GM12878 (cell line): ENCODE measurements around the gene ZNF281. TPM values are rescaled to one million over a fixed set of nuclear protein-coding genes. Genes with fewer than 3 reads are reported as not detected.

Experiments used
- ATAC-seq: fragments of 200-7000 bp; cut with Tn5 transposase; 3 replicates; pipeline ENCODE4 v1.9.1; 2020; ENCODE audit warnings: mild to moderate bottlenecking, moderate library complexity
- BruUV-seq: library from RNA; stranded (reverse); fragments of 400-500 nt; replicated peaks from 2 replicates; lab custom pipeline; 2021; lab: Mats Ljungman, UMichigan
- CTCF ChIA-PET: fragments of 300-600 bp; sonication (Branson Sonifier 250); formaldehyde crosslinking; extraction: SDS; loops from one replicate; lab custom pipeline; 2021; ENCODE audit warnings: inconsistent platforms; lab: Yijun Ruan, JAX
- POLR2A ChIA-PET: fragments of 350-600 bp; formaldehyde crosslinking; extraction: SDS; loops from one replicate; lab custom pipeline; 2021; ENCODE audit warnings: inconsistent platforms; lab: Charles Lee
- RAD21 ChIA-PET: fragments of 300-600 bp; sonication (Branson Sonifier 250); formaldehyde crosslinking; loops from one replicate; lab custom pipeline; 2023; ENCODE audit warnings: antibody characterized with exemption; ENCODE audit not compliant: unreplicated experiment; lab: Charles Lee
- SMC1A ChIA-PET: fragments of 300-600 bp; sonication (Branson Sonifier 250); formaldehyde crosslinking; loops from one replicate; lab custom pipeline; 2023; ENCODE audit not compliant: unreplicated experiment, uncharacterized antibody; lab: Charles Lee
- DNase-seq: peaks from one replicate; pipeline ENCODE4 v3.0.0-alpha.2; 2011; ENCODE audit warnings: low read depth, low spot score
- FAIRE-seq: peaks from 3 replicates; lab custom pipeline; 2011; peaks lifted over from hg19 to GRCh38; lab: Jason Lieb, UNC
- H2AFZ ChIP-seq: 2 replicates; pipeline ENCODE4 v1.6.0; 2011; ENCODE audit warnings: low read depth, low read length, control low read depth; ENCODE audit not compliant: control insufficient read depth
- H3K27ac ChIP-seq: 2 replicates; pipeline ENCODE4 v1.5.1; 2011; ENCODE audit warnings: control low read depth; ENCODE audit not compliant: control insufficient read depth, insufficient read depth
- H3K27me3 ChIP-seq, 2 experiments: replicated peaks in 1 of 2; 2 replicates each; pipeline versions ENCODE4 v1.6.0 to v1.6.1; 2011; ENCODE audit warnings: low read length in 1 of 2; ENCODE audit not compliant: control insufficient read depth in 2 of 2, insufficient read depth in 2 of 2
- H3K36me3 ChIP-seq, 2 experiments: 2 replicates each; pipeline ENCODE4 v1.5.1; 2011; ENCODE audit warnings: low read length in 1 of 2; ENCODE audit not compliant: control insufficient read depth in 2 of 2, insufficient read depth in 2 of 2
- H3K4me1 ChIP-seq: 2 replicates; pipeline ENCODE4 v1.6.1; 2011; ENCODE audit warnings: mild to moderate bottlenecking, low read length, moderate library complexity, mixed read lengths; ENCODE audit not compliant: control insufficient read depth, insufficient read depth
- H3K4me2 ChIP-seq: 2 replicates; pipeline ENCODE4 v1.6.0; 2011; ENCODE audit warnings: control low read depth; ENCODE audit not compliant: control insufficient read depth, insufficient read depth
- H3K4me3 ChIP-seq: fragments of 200-600 bp; sonication (generic); 2 replicates; pipeline ENCODE4 v1.5.1; 2016
- H3K79me2 ChIP-seq: 2 replicates; pipeline ENCODE4 v1.6.0; 2011; ENCODE audit warnings: low read length; ENCODE audit not compliant: control insufficient read depth, insufficient read depth
- H3K9ac ChIP-seq: 2 replicates; pipeline ENCODE4 v1.8.0; 2011; ENCODE audit warnings: low read length, control low read depth, mixed read lengths; ENCODE audit not compliant: control insufficient read depth, insufficient read depth
- H3K9me3 ChIP-seq: replicated peaks from 3 replicates; pipeline ENCODE4 v1.5.1; 2011; ENCODE audit warnings: mild to moderate bottlenecking, low read length; ENCODE audit not compliant: control insufficient read depth, insufficient read depth
- H4K20me1 ChIP-seq: 2 replicates; pipeline ENCODE4 v1.6.0; 2011; ENCODE audit not compliant: control insufficient read depth, insufficient read depth
- BCL11A ChIP-seq: IDR thresholded peaks from 2 replicates; pipeline ENCODE4 v1.6.1; 2011; ENCODE audit warnings: low read depth, low read length
- EZH2 ChIP-seq: IDR thresholded peaks from 2 replicates; pipeline ENCODE4 v1.6.1; 2012; ENCODE audit warnings: low read depth, mild to moderate bottlenecking, control low read depth, inconsistent platforms, low read length, borderline replicate concordance; ENCODE audit not compliant: control insufficient read depth
- FOXM1 ChIP-seq: IDR thresholded peaks from 2 replicates; pipeline ENCODE4 v1.6.1; 2012; ENCODE audit warnings: low read depth, mild to moderate bottlenecking, inconsistent platforms, low read length, moderate library complexity
- SMC3 ChIP-seq: IDR thresholded peaks from 2 replicates; pipeline ENCODE4 v1.6.1; 2011; ENCODE audit warnings: low read length, improper control_type of control experiment, borderline replicate concordance
- TCF3 ChIP-seq: IDR thresholded peaks from 2 replicates; pipeline ENCODE4 v1.6.1; 2012; ENCODE audit warnings: low read depth, mild to moderate bottlenecking, low read length, borderline replicate concordance; ENCODE audit not compliant: insufficient read depth
- WGBS: methylation state at CpG from one replicate; pipeline ENCODE4 v1.1.6; 2016; ENCODE audit warnings: low lambda C conversion rate; ENCODE audit not compliant: insufficient replicate concordance, insufficient coverage; ENCODE audit errors: missing lambda C conversion rate; 5-methylcytosine and 5-hydroxymethylcytosine counted together
- in situ Hi-C: fragments of 300-500 bp; cut with MboI; formaldehyde crosslinking; loops from 9 replicates; pipeline ENCODE4 v1.14.3; 2018; ENCODE audit warnings: mixed read lengths
- intact Hi-C: fragments of 100-400 bp; cut with micrococcal nuclease; formaldehyde crosslinking; loops from one replicate; pipeline ENCODE4 v1.14.2; 2022; ENCODE audit not compliant: unreplicated experiment
- polyA plus RNA-seq, 11 experiments: library from polyadenylated mRNA; depleted of rRNA in 4 of 11; unstranded in 6 of 11; stranded (reverse) in 5 of 11; fragments of >200 nt; fragmentation: Nextera tagmentation in 4 of 11; fragmentation: Illumina TruSeq in 1 of 11; extraction: Ambion mirVana in 4 of 11; extraction: Trizol in 1 of 11; gene quantifications; 1 replicate in 1 of 11; 2 replicates in 10 of 11; pipeline versions ENCODE4 v1.2.1 to v1.2.3, GENCODE V29; 2011 to 2016; ENCODE audit warnings: inconsistent platforms in 2 of 11, missing spikeins in 2 of 11, low read depth in 1 of 11
- total RNA-seq, 4 experiments: library from RNA; depleted of rRNA in 3 of 4; stranded (reverse); fragments of >200 nt in 3 of 4; fragmentation: Illumina TruSeq in 1 of 4; extraction: Trizol in 1 of 4; gene quantifications; 2 replicates each; pipeline versions ENCODE4 v1.2.1 to v1.2.3, GENCODE V29; 2013 to 2021
- TF ChIP-seq, protein P1 (sequence below), 3 experiments: IDR thresholded peaks in 2 of 3; conservative IDR thresholded peaks in 1 of 3; 2 replicates each; pipeline ENCODE4 v1.5.1; 2011; ENCODE audit warnings: low read depth in 3 of 3, low read length in 3 of 3, mild to moderate bottlenecking in 3 of 3, control low read depth in 2 of 3, moderate library complexity in 2 of 3, inconsistent platforms in 1 of 3, mixed read lengths in 1 of 3; ENCODE audit not compliant: control insufficient read depth in 2 of 3, insufficient read depth in 1 of 3; ENCODE audit errors: extremely low read depth in 1 of 3

Gene ZNF281
- total and polyA plus RNA-seq, 10 of the 15 experiments (the other 5 are each of a cell fraction or from before 2014, with no cell fraction given) = 8.3 to 21.8 (median 15.4) TPM

- in situ Hi-C loops = no loop called here
- Histone ChIP-seq H3K4me1 (no peaks in the 10 kb centered on the region), H3K27me3 (no peaks in the 10 kb centered on the region), H3K27ac (no peak overlapping the region), H3K4me2 (no peak overlapping the region)
- BruUV-seq = no TSS peak
- 29% methylated on average over 1 of the region's 1 CpG for WGBS
- intact Hi-C loops = no loop called here
- POLR2A ChIA-PET = interaction anchor here (0.6 kb wide), 1 partner anchor 42 kb away, joined by 3 read pairs; no protein-coding TSS in a partner anchor
- RAD21 ChIA-PET = no interaction called here
- TF ChIP-seq TCF3 (no peak), BCL11A (no peak), FOXM1 (no peak), EZH2 (no peak), SMC3 (no peak)
- TF ChIP-seq, protein P1, sequence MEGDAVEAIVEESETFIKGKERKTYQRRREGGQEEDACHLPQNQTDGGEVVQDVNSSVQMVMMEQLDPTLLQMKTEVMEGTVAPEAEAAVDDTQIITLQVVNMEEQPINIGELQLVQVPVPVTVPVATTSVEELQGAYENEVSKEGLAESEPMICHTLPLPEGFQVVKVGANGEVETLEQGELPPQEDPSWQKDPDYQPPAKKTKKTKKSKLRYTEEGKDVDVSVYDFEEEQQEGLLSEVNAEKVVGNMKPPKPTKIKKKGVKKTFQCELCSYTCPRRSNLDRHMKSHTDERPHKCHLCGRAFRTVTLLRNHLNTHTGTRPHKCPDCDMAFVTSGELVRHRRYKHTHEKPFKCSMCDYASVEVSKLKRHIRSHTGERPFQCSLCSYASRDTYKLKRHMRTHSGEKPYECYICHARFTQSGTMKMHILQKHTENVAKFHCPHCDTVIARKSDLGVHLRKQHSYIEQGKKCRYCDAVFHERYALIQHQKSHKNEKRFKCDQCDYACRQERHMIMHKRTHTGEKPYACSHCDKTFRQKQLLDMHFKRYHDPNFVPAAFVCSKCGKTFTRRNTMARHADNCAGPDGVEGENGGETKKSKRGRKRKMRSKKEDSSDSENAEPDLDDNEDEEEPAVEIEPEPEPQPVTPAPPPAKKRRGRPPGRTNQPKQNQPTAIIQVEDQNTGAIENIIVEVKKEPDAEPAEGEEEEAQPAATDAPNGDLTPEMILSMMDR (IDR thresholded peaks at IDR 0.05 in 2 of 3, conservative IDR thresholded peaks at IDR 0.05 in 1 of 3; ENCODE audit: control insufficient read depth in 2 of 3, extremely low read depth in 1 of 3, insufficient read depth in 1 of 3, low read depth in 3 of 3, low read length in 3 of 3) = no peak
- TF ChIP-seq, all 136 proteins: peak for 0
- Histone ChIP-seq H3K36me3 (no peaks in the 10 kb centered on the region), H2AFZ (no peak overlapping the region), H3K9me3 (no peaks in the 10 kb centered on the region), H4K20me1 (no peaks in the 10 kb centered on the region), H3K79me2 (no peaks in the 10 kb centered on the region), H3K4me3 (no peak overlapping the region), H3K9ac (no peak overlapping the region)
- FAIRE-seq = no peak
- SMC1A ChIA-PET = interaction anchor here (0.8 kb wide), 1 partner anchor 36 kb away, joined by 3 read pairs; no protein-coding TSS in a partner anchor
- DNase-seq = no peak
- CTCF ChIA-PET = no interaction called here
- no peak for ATAC-seq
Observed at GRCh38 chr1:200391747-200392146, 18.1 kb downstream of the ZNF281 start.
